ENCODE data around the gene UCK2. TPM values are rescaled to one million over a fixed set of nuclear protein-coding genes. Genes with fewer than 3 reads are reported as not detected.

The UCK2 gene
- total and polyA plus RNA-seq, 12 donors: 6.7 to 36.4 (median 11.3) TPM

DNA sequence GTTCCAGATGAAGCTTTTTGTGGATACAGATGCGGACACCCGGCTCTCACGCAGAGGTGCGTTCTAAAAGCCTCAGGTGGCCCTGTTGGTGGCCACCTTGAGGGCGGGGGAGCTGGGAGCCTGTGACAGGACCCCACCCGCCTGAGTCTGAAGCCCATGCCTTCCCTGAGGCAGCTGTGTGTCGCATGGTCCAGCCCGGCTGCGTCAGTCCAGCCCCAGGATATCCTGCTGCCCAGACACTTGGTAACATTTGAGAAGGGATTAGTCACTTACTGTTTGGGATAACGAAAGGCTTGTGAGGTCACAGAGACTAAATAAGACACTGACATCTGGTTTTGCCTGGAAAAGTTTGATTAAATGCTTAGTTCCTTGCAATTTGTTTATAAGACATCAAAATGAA is 68.9 kb downstream of the UCK2 start:
- TF ChIP-seq, protein P1, sequence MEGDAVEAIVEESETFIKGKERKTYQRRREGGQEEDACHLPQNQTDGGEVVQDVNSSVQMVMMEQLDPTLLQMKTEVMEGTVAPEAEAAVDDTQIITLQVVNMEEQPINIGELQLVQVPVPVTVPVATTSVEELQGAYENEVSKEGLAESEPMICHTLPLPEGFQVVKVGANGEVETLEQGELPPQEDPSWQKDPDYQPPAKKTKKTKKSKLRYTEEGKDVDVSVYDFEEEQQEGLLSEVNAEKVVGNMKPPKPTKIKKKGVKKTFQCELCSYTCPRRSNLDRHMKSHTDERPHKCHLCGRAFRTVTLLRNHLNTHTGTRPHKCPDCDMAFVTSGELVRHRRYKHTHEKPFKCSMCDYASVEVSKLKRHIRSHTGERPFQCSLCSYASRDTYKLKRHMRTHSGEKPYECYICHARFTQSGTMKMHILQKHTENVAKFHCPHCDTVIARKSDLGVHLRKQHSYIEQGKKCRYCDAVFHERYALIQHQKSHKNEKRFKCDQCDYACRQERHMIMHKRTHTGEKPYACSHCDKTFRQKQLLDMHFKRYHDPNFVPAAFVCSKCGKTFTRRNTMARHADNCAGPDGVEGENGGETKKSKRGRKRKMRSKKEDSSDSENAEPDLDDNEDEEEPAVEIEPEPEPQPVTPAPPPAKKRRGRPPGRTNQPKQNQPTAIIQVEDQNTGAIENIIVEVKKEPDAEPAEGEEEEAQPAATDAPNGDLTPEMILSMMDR (IDR thresholded peaks at IDR 0.05): no peak
- Histone ChIP-seq H3K36me3 (peaks cover 0 to 33% (median 0%) of the 10 kb centered on the region in 9 donors), H3K27me3 (no peaks in the 10 kb centered on the region), H3K4me3 (no peak overlapping the region), H3K27ac (peak overlapping the region in 7 of 10 donors; percentile 23 to 84 (median 79)), H3K4me1 (peaks cover 10 to 83% (median 60%) of the 10 kb centered on the region in 9 donors), H3K9me3 (no peaks in the 10 kb centered on the region)
- intact Hi-C loops (cut with DNase I): loop anchor here in 3 of 10 donors (10.0 kb wide), 3 partner anchors 51 to 131 kb away; partner anchors contain the start of gene TMCO1 (in 1 of the 3)
- DNase-seq (peak in 1 of 2 donors; percentile 50), ATAC-seq (peak in 7 of 8 donors; percentile 56 to 81 (median 70))
- 76 to 79% methylated on average over 10 of the region's 10 CpGs for WGBS, 2 donors

GRCh38 chr1:165897326-165898303 is 70.2 kb downstream of the UCK2 start:
- Histone ChIP-seq H3K4me1 (peaks cover 10 to 77% (median 59%) of the 10 kb centered on the region in 9 donors), H3K4me3 (no peak overlapping the region), H3K36me3 (peaks cover 0 to 20% (median 0%) of the 10 kb centered on the region in 9 donors), H3K27ac (peak overlapping the region in 6 of 10 donors; percentile 21 to 84 (median 80)), H3K9me3 (no peaks in the 10 kb centered on the region), H3K27me3 (no peaks in the 10 kb centered on the region)
- intact Hi-C loops (cut with DNase I): loop anchor here in 3 of 10 donors (10.0 kb wide), 3 partner anchors 53 to 133 kb away; partner anchors contain the start of gene TMCO1 (in 1 of the 3)
- ATAC-seq: peak in 5 of 8 donors; percentile 36 to 68 (median 62)
- peak in 1 of 2 donors; percentile 64 for DNase-seq
- TF ChIP-seq, protein P1 (IDR thresholded peaks at IDR 0.05): no peak
- 72 to 83% methylated on average over 12 of the region's 12 CpGs for WGBS, 2 donors

DNA sequence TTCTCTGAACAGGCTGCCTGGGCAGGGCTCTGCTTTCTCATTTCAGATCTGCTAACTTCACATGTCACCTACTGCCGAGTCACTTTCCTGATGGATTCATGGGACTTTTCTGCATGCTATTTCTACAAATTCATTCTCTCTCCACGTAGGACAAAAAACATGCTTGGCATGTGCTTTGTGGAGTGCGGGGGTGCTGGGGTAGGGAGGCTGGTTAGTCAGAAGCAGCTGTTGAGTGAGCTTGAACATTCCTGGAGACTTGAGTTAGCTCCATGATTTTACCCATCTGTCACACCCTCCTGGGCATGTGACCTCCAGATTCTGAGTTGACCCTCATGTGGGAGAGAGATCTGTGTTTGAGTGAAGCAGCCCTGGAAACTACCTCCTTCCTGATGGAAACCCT is 71.4 kb downstream of the UCK2 start:
- Histone ChIP-seq H3K36me3 (peaks cover 0 to 17% (median 0%) of the 10 kb centered on the region in 9 donors), H3K27me3 (no peaks in the 10 kb centered on the region), H3K4me3 (no peak overlapping the region), H3K27ac (peak overlapping the region in 7 of 10 donors; percentile 37 to 84 (median 77)), H3K9me3 (no peaks in the 10 kb centered on the region), H3K4me1 (peaks cover 13 to 75% (median 62%) of the 10 kb centered on the region in 9 donors)
- WGBS, 2 donors: 38 to 49% methylated on average over 3 of the region's 3 CpGs
- intact Hi-C loops (cut with DNase I): loop anchor here in 3 of 10 donors (10.0 kb wide), 3 partner anchors 54 to 134 kb away; partner anchors contain the start of gene TMCO1 (in 1 of the 3)
- DNase-seq: peak in 1 of 2 donors; percentile 60
- ATAC-seq: peak; percentile 24 to 78 (median 59)
- TF ChIP-seq, protein P1 (IDR thresholded peaks at IDR 0.05): no peak

GRCh38 chr1:165899461-165899941 is 72.1 kb downstream of the UCK2 start:
- ATAC-seq: peak in 6 of 8 donors; percentile 18 to 44 (median 29)
- Histone ChIP-seq H3K9me3 (no peaks in the 10 kb centered on the region), H3K27me3 (no peaks in the 10 kb centered on the region), H3K27ac (peak overlapping the region in 6 of 10 donors; percentile 38 to 84 (median 80)), H3K4me3 (no peak overlapping the region), H3K36me3 (peaks cover 0 to 17% (median 0%) of the 10 kb centered on the region in 9 donors), H3K4me1 (peaks cover 13 to 74% (median 60%) of the 10 kb centered on the region in 9 donors)
- TF ChIP-seq, protein P1 (IDR thresholded peaks at IDR 0.05): no peak
- DNase-seq: peak in 1 of 2 donors; percentile 26
- 73 to 84% methylated on average over 4 of the region's 4 CpGs for WGBS, 2 donors
- intact Hi-C loops (cut with DNase I): loop anchor here in 3 of 10 donors (10.0 kb wide), 3 partner anchors 55 to 135 kb away; partner anchors contain the start of gene TMCO1 (in 1 of the 3)

Measured in heart right ventricle (tissue), 16 donors.